Skeletal muscle satellite cell (primary cell): ENCODE data around the gene HSD17B8. TPM values are rescaled to one million over a fixed set of nuclear protein-coding genes. Genes with fewer than 3 reads are reported as not detected.

Source experiments
- H3K27me3 ChIP-seq: 2 replicates; pipeline ENCODE4 v1.7.0; 2013; ENCODE audit warnings: low read length; ENCODE audit not compliant: control insufficient read depth, insufficient read depth
- H3K36me3 ChIP-seq: 2 replicates; pipeline ENCODE4 v1.7.0; 2013; ENCODE audit warnings: mild to moderate bottlenecking, control low read depth, low read length; ENCODE audit not compliant: insufficient read depth
- H3K4me1 ChIP-seq: 2 replicates; pipeline ENCODE4 v1.7.0; 2013; ENCODE audit warnings: low read length; ENCODE audit not compliant: control insufficient read depth, insufficient read depth
- H3K4me2 ChIP-seq: 2 replicates; pipeline ENCODE4 v1.7.0; 2013; ENCODE audit warnings: mild to moderate bottlenecking, low read length
- H3K4me3 ChIP-seq: 2 replicates; pipeline ENCODE4 v1.7.0; 2013; ENCODE audit warnings: low read length
- H3K9ac ChIP-seq: 2 replicates; pipeline ENCODE4 v1.7.0; 2013; ENCODE audit warnings: mild to moderate bottlenecking, low read depth, low read length, moderate library complexity
- H3K9me3 ChIP-seq: replicated peaks from 2 replicates; pipeline ENCODE4 v1.7.0; 2013; ENCODE audit warnings: mild to moderate bottlenecking, control low read depth, low read length
- total RNA-seq: library from RNA; depleted of rRNA; stranded (reverse); fragments of >200 nt; gene quantifications from 2 replicates; pipeline ENCODE4 v1.2.3, GENCODE V29; 2012; rRNA removed

The HSD17B8 gene
- 3.3 and 3.5 TPM in 2 replicates for total RNA-seq

DNA sequence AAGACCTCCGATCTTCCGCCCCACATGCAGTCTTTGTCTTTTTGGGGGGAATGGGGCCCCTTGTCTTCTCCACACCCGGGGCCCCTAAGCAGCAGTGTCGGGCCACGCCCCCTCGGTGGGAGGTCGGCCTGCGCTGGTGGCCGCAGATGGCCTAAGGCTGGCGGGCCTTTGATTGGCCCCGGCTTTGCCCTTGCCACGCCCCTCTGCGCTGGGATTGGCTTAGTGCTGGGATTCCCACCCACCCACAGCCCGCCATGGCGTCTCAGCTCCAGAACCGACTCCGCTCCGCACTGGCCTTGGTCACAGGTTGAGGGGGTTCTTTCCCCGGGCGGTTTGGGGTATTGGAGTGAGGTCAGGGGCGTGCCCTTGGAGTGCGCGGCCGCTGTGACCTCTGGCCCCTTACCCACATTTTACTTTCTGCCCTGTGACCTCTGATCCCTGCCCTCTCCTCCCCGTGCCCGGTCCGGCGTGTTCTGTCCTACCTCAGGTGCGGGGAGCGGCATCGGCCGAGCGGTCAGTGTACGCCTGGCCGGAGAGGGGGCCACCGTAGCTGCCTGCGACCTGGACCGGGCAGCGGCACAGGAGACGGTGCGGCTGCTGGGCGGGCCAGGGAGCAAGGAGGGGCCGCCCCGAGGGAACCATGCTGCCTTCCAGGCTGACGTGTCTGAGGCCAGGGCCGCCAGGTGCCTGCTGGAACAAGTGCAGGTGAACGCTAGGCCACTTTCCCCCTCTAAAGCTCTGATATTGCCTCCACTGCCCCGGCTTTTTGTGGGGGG, at the start of gene HSD17B8:
Gene HSD17B8 (plus strand): TSS at position 241 of the 776 bp plus-strand sequence. CDS start 14 bp downstream, at position 255.
- Histone ChIP-seq H3K4me1 (peaks cover 55% of the 10 kb centered on the region), H3K36me3 (peaks cover 28% of the 10 kb centered on the region), H3K9ac (peak within 1 kb of the TSS; percentile 79), H3K27me3 (no peaks in the 10 kb centered on the region), H3K4me2 (peak within 1 kb of the TSS; percentile 94), H3K9me3 (no peaks in the 10 kb centered on the region), H3K4me3 (peak within 1 kb of the TSS; percentile 78)

DNA sequence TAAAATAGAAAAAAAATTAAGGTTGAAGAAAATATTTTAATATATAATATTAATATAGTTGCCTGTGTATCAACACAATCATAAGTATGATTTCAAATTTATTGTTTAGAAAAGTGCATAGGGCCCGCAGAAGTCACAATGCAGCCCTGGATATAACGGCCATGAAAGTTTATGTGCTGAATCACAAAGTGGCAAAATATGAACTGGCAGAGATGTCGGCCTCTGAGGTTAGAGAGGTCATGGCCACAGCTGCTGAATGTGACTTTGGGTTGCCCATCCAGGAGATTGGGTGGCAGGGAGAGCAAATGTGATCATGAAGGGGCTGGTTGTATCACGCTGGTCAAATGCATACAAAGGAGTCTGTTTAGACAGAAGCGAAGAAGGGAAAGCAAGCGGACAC, 47.9 kb upstream of the HSD17B8 start:
- H3K4me2 ChIP-seq: no peak overlapping the region
- H3K4me1 ChIP-seq: peaks cover 10% of the 10 kb centered on the region
- H3K9ac ChIP-seq: no peak overlapping the region
- H3K27me3 ChIP-seq: peaks cover 16% of the 10 kb centered on the region
- no peak overlapping the region for H3K4me3 ChIP-seq
- H3K36me3 ChIP-seq: no peaks in the 10 kb centered on the region
- no peaks in the 10 kb centered on the region for H3K9me3 ChIP-seq

DNA sequence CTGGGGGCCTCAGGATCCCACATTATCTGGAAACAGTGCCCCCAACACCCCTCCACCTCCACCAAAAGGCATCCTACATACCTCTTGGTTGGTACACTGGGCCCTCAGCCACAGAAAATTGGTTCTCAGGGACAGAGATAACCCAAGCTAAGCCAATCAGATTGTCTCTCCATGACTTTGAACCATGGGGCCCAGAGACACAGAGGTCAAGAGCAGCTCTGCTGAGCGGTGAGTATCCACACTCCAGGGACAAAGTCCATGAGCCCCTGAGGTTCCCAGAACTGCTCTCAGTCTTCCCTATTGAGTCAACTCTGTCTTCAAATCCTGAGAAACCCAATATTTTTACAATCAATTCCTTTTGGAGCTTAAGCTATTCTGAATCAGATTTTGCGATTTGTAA, 47.5 kb upstream of the HSD17B8 start:
- no peak overlapping the region for H3K9ac ChIP-seq
- no peak overlapping the region for H3K4me3 ChIP-seq
- peaks cover 14% of the 10 kb centered on the region for H3K4me1 ChIP-seq
- H3K27me3 ChIP-seq: peaks cover 16% of the 10 kb centered on the region
- no peaks in the 10 kb centered on the region for H3K36me3 ChIP-seq
- no peaks in the 10 kb centered on the region for H3K9me3 ChIP-seq
- no peak overlapping the region for H3K4me2 ChIP-seq

DNA sequence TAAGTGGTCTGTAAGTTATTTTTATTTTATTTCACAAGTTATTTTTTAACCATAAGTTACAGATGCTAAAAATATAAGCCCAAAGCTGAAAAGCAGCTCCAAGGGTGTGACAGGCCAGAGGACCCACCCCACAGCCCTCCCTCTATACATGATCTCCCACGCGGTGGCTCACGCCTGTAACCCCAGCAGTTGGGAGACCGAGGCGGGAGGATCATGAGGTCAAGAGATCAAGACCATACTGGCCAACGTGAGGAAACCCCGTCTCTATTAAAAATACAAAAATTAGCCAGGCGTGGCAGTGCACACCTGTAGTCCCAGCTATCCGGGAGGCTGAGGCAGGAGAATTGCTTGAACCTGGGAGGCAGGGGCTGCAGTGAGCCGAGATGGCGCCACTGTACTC, 44.4 kb upstream of the HSD17B8 start:
- Histone ChIP-seq H3K27me3 (peaks cover 14% of the 10 kb centered on the region), H3K4me1 (peaks cover 17% of the 10 kb centered on the region), H3K4me3 (no peak overlapping the region), H3K9ac (no peak overlapping the region), H3K9me3 (no peaks in the 10 kb centered on the region), H3K4me2 (no peak overlapping the region), H3K36me3 (no peaks in the 10 kb centered on the region)

DNA sequence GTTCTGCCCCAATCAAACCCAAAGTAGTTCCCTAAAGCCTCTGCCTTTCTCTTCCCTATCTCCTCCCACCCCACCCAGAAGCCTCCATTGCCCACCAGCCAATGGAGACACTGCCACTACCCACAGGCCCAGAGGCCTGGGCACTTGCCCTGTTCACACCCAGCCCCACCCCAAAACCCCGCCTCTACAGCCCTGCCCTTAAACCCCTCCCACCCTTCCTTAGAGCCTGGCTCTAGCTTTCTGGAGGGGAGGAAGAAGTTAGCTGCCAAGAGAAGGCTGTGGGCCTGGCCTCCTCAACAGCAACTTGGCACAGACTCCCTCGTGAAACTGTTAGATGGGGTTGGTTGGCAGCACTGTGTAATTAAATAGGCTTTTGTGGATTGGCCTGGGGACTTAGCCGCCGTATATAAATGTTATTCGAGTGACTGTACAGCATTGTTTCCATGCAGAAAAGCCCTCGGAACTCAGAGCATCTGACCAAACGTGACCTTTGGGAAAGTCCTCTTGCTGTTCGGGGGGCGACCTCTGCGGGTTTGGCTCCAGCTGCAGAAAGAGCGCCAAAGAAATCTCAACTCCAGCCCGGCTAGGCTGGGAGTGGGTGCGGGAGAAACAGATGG, 43.6 kb upstream of the HSD17B8 start:
- peak overlapping the region; percentile 76 for H3K9ac ChIP-seq

DNA sequence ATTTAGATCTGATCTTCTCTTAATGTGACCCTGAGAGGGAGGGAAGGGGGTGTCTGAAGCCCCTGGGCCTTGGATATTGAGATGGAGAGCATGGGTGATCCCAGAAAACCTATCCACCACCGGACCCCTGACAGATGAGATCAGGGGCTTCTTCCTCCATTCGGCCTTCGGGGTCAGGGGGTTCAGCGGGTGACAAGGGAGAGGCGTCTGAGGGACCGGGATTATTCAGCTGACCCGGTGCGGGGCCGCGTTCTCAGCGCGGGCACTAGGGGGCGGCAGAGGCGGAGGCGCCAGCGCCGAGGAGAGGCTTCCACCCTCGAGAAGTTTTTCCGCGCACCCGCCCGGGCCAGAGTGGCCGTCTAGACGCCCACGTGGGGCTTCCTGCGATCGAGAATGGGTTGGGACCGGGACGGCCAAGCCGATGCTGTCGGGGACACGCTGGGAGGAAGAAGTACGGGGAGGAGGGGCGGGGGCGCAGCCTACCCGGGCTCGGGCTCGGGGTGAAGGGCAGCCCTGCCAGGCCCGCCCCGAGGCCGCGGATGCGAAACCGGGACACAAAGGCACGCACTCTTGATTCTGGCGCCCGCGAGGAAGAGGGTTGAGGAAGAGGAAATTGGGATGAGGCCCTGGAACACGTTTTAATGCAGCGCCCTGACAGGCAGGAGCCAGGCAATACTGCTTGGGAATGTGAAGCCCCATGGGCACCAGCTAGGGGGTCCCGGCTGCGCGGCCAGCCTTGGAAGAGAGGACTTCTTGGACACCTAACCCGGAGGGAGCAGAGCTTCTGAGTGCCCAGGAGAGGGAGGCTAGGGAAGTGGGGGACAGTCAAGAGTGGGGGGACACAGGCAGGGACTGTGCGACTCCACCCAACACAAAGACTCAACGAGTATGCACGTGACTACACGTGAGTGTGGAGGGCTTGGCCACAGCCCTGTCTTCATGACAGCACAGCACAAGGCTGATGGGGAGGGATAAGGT, 42.8 kb upstream of the HSD17B8 start:
- H3K36me3 ChIP-seq: no peaks in the 10 kb centered on the region
- peak overlapping the region; percentile 76 for H3K9ac ChIP-seq
- peak overlapping the region; percentile 90 for H3K4me2 ChIP-seq
- peak overlapping the region; percentile 70 for H3K4me3 ChIP-seq
- H3K27me3 ChIP-seq: peaks cover 17% of the 10 kb centered on the region
- H3K4me1 ChIP-seq: peaks cover 17% of the 10 kb centered on the region
- no peaks in the 10 kb centered on the region for H3K9me3 ChIP-seq

More for the DNA sequence above, 43.6 kb upstream of the HSD17B8 start:
- Histone ChIP-seq H3K4me1 (peaks cover 17% of the 10 kb centered on the region), H3K27me3 (peaks cover 14% of the 10 kb centered on the region), H3K4me3 (peak overlapping the region; percentile 70), H3K4me2 (peak overlapping the region; percentile 90), H3K9me3 (no peaks in the 10 kb centered on the region), H3K36me3 (no peaks in the 10 kb centered on the region)

DNA sequence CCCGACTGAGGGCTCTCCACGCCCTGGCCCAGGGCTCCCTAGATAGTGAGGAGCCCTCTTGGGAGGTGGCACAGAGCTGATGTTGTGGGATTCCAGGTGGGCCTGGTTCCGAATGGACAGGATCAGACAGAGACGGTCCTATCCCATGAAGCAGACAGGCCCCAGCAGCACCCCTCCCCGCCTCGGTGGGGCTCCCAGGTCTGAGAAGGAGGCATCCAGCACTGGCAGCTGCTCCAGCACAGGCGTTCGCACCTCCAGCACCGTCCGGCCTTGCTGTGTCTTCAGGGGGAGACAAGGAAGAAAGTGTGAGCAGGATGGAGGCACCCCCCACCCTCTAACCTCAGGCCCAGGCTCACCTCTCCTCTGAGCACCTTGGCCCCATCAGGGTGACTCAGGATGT, 40.9 kb upstream of the HSD17B8 start:
- no peak overlapping the region for H3K4me3 ChIP-seq
- no peaks in the 10 kb centered on the region for H3K9me3 ChIP-seq
- H3K36me3 ChIP-seq: no peaks in the 10 kb centered on the region
- no peak overlapping the region for H3K4me2 ChIP-seq
- peaks cover 17% of the 10 kb centered on the region for H3K4me1 ChIP-seq
- peaks cover 17% of the 10 kb centered on the region for H3K27me3 ChIP-seq
- no peak overlapping the region for H3K9ac ChIP-seq

DNA sequence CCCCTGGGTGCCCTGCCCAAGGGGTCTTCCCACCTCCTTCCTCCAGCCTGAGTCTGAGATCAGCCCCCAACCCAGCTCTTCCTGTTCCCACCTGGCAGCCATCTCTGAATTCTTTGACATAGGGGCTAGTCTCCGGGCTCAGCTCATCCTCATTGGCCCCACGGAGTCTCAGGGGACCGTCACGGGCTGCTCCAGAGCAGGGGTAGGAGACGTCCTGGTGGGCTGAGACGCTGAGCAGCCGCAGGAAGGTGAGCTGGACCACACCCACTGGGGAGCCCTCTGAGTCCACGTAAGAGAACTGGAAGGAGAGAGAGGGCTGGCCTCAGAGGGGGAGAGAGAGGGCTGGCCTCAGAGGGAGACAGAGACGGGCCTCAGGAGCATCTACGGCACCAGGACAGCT, 40.3 kb upstream of the HSD17B8 start:
- Histone ChIP-seq H3K4me1 (peaks cover 17% of the 10 kb centered on the region), H3K4me2 (no peak overlapping the region), H3K27me3 (peaks cover 12% of the 10 kb centered on the region), H3K9me3 (no peaks in the 10 kb centered on the region), H3K4me3 (no peak overlapping the region), H3K36me3 (no peaks in the 10 kb centered on the region), H3K9ac (no peak overlapping the region)

DNA sequence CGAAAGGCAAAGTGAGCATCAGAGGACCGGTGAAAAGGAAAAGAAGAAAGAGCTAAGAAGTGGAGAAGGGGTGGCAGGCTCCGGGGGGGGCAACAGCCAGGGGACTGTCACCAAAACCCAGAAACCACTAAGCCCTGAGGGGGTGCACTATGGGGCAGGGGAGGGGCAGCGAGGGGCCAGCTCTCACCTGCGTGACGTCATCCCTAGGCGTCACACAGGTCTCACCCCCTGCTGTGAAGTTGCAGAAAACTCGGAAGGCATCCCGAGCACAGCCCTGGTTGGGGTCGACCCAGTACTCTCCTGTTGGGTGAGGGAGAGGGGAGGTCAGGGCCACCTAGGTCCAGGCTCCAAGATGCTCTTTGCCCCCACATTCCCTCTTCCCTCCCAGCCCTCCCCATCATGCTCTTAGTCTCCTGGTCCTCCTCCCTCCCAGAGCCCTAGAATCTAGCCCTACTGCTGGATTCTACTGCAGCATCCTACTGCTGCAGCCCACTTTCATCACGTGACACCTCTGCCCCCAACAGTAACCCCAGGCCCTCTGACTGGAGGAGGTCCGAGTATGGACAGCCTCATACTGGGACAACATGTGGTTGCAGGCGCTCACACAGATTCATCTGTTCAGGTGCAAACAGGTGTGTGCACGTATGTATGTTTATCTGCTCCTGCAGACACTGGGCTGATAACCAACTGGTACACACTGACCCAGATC, 39.6 kb upstream of the HSD17B8 start:
- Histone ChIP-seq H3K9ac (no peak overlapping the region), H3K4me2 (no peak overlapping the region), H3K9me3 (no peaks in the 10 kb centered on the region), H3K36me3 (no peaks in the 10 kb centered on the region), H3K27me3 (peaks cover 12% of the 10 kb centered on the region), H3K4me3 (no peak overlapping the region), H3K4me1 (peaks cover 17% of the 10 kb centered on the region)

DNA sequence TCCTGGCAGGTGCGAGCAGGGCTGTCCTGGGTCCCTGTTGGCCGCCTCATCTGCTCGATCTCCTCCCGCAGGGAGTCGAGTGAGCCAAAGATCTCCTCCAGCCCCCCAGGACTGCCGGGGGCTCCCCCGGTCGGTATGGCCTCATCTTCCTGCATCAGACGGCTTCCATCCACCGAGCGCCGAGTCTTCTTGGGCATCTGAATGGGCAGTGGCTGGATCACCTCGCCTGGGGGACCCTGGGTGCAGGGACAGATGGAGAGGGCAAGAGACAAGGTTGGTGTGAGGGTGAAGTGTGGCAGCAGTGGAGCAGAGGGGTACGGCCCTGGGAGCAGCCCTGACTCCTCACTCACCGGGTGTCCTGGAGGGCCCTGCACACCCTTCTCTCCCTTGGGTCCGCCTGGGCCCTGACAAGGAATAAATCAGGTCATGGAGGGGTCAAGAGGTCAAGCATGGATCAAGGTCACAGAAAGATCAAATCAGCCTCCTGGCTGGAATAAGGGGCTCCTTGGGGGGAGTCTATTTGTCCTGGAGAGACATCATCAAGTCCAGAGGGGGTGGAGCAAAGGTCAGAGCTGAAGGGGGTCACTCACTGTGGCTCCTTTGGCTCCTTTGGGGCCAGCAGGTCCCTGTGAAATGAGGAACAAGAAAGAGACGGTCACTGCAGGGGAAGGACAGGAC, 38.7 kb upstream of the HSD17B8 start:
- H3K4me1 ChIP-seq: peaks cover 13% of the 10 kb centered on the region
- H3K9ac ChIP-seq: no peak overlapping the region
- H3K4me2 ChIP-seq: no peak overlapping the region
- H3K4me3 ChIP-seq: no peak overlapping the region
- peaks cover 12% of the 10 kb centered on the region for H3K27me3 ChIP-seq
- no peaks in the 10 kb centered on the region for H3K9me3 ChIP-seq
- H3K36me3 ChIP-seq: no peaks in the 10 kb centered on the region
